Stimulated activated naive CD4-positive, alpha-beta T cell treated with Interleukin-2 at 50 U/mL for 16 hours (primary cell): ENCODE data around the gene TFCP2L1.

Experiments
- DNase-seq: peaks from one replicate; lab custom pipeline; 2025; lab: John Stamatoyannopoulos, UW

The TFCP2L1 gene

GRCh38 chr2:121172456-121172855 lies 112.5 kb downstream of the TFCP2L1 start:
- DNase-seq, result no peak

- DNase-seq, result no peak
Observed at GRCh38 chr2:121171625-121172119, 113.3 kb downstream of the TFCP2L1 start.

GRCh38 chr2:121170577-121170976 lies 114.4 kb downstream of the TFCP2L1 start:
- DNase-seq, result no peak

GRCh38 chr2:121167411-121167810 lies 117.6 kb downstream of the TFCP2L1 start:
- no peak for DNase-seq
